Activated CD8-positive, alpha-beta T cell treated with anti-CD3 and anti-CD28 coated beads for 36 hours (primary cell): ENCODE results near the gene MCF2L. TPM values are rescaled to one million over a fixed set of nuclear protein-coding genes. Genes with fewer than 3 reads are reported as not detected.

Experiments
- ATAC-seq: fragments of 200-7000 bp; cut with Tn5 transposase; one replicate; pipeline ENCODE4 v1.10.0; 2021; ENCODE audit warnings: mild to moderate bottlenecking, moderate library complexity
- CTCF ChIA-PET: fragments of 350-600 bp; sonication (Branson Sonifier 250); formaldehyde crosslinking; loops from one replicate; lab custom pipeline; 2021; ENCODE audit warnings: antibody characterized with exemption; lab: Charles Lee
- POLR2A ChIA-PET: fragments of 350-600 bp; sonication (Branson Sonifier 250); formaldehyde crosslinking; loops from one replicate; lab custom pipeline; 2021; ENCODE audit warnings: antibody characterized with exemption; lab: Charles Lee
- DNase-seq: peaks from one replicate; pipeline ENCODE4 v3.0.0-alpha.2; 2020
- H3K27ac Mint-ChIP-seq: one replicate; pipeline ENCODE4 v1.8.0; 2021; ENCODE audit warnings: mild to moderate bottlenecking, mixed read lengths
- H3K27me3 Mint-ChIP-seq: one replicate; pipeline ENCODE4 v1.8.0; 2021; ENCODE audit warnings: mixed read lengths
- H3K36me3 Mint-ChIP-seq: one replicate; pipeline ENCODE4 v1.8.0; 2021; ENCODE audit warnings: low read depth, mixed read lengths
- H3K4me1 Mint-ChIP-seq: one replicate; pipeline ENCODE4 v1.8.0; 2021; ENCODE audit warnings: low read depth, mixed read lengths
- H3K4me3 Mint-ChIP-seq: one replicate; pipeline ENCODE4 v1.8.0; 2021; ENCODE audit warnings: mild to moderate bottlenecking, moderate library complexity, mixed read lengths
- H3K9me3 Mint-ChIP-seq: one replicate; pipeline ENCODE4 v1.8.0; 2021; ENCODE audit warnings: mixed read lengths
- intact Hi-C: fragments of 100-400 bp; cut with micrococcal nuclease; formaldehyde crosslinking; loops from one replicate; pipeline ENCODE4 v1.10.0; 2022
- total RNA-seq, 2 experiments: library from RNA; stranded (reverse); gene quantifications; one replicate each; pipeline ENCODE4 v1.2.3, GENCODE V29; 2021
- TF ChIP-seq, protein P1 (sequence below): fragments of 200-600 bp; IDR thresholded peaks from one replicate; pipeline ENCODE4 v1.8.0; 2022; ENCODE audit warnings: antibody characterized with exemption, mild to moderate bottlenecking

The MCF2L gene
- total RNA-seq, 2 experiments from 2014 or later, result 7.6 to 8.9 TPM

DNA sequence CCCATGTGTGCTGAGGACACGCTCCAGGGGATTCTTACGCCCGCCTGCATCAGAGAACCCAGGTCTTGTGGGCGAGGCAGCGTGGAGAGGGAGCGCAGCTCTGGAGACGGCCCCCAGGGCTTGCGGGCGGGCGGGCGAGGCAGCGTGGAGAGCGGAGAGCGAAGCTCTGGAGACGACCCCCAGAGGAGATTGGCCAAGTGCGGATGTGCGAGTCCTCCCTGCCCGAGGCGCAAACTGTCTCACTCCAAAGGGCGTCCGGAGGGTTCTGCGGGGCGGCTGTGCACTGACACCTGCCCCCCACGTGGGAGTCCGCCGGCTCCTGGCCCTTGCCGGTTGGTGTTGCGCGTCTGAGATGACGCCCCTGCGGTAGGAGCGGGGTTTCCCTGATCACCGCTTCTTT lies 39.8 kb downstream of the MCF2L start:
- H3K27me3 Mint-ChIP-seq, result peaks cover 2% of the 10 kb centered on the region
- H3K36me3 Mint-ChIP-seq, result peaks cover 5% of the 10 kb centered on the region

DNA sequence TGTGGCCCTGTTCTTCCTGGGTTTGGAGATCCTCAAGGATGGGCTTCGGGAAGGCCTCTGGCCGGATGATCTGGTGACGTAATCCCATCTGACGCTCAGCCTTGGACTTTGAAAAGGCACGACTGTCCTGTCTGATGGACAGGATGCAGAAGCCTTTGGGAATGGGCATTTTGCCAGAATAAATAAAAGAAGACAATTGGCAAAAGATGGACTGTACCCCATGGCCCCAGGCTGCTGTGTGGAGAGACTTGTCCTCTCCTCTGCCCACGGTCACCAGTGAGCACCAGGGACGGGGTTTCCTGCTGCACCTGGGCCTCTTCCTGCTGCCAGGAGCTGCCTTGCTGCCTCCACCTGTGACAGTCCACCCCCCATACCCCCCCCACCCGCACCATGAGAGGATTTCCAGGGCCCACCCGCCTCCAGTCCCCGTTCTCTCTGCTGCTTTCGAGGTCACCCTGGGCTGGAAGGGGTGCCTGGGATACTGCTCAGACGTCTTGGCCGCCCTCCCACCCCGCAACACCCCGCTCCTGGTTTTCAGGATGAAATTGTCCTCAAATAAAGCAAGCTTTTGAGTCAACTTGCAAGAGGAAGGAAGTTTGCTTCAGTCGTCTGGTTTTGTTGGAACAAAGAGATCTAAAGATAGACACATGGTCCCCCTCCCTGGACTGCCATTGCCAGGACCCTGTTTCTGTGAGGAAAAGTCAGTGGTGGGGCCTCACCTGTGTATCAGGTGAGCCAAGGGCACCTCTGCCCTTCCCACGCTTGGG lies 40.9 kb downstream of the MCF2L start:
- ATAC-seq, result no peak
- ChIA-PET POLR2A (no interaction called here), CTCF (no interaction called here)
- H3K27me3 Mint-ChIP-seq, result peaks cover 2% of the 10 kb centered on the region
- TF ChIP-seq, protein P1, sequence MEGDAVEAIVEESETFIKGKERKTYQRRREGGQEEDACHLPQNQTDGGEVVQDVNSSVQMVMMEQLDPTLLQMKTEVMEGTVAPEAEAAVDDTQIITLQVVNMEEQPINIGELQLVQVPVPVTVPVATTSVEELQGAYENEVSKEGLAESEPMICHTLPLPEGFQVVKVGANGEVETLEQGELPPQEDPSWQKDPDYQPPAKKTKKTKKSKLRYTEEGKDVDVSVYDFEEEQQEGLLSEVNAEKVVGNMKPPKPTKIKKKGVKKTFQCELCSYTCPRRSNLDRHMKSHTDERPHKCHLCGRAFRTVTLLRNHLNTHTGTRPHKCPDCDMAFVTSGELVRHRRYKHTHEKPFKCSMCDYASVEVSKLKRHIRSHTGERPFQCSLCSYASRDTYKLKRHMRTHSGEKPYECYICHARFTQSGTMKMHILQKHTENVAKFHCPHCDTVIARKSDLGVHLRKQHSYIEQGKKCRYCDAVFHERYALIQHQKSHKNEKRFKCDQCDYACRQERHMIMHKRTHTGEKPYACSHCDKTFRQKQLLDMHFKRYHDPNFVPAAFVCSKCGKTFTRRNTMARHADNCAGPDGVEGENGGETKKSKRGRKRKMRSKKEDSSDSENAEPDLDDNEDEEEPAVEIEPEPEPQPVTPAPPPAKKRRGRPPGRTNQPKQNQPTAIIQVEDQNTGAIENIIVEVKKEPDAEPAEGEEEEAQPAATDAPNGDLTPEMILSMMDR, result no peak
- no peak for DNase-seq
- intact Hi-C loops, result no loop called here
- H3K27ac Mint-ChIP-seq, result no peak overlapping the region
- peaks cover 12% of the 10 kb centered on the region for H3K4me1 Mint-ChIP-seq
- peaks cover 5% of the 10 kb centered on the region for H3K36me3 Mint-ChIP-seq
- no peak overlapping the region for H3K4me3 Mint-ChIP-seq
- peaks cover 4% of the 10 kb centered on the region for H3K9me3 Mint-ChIP-seq

More for the DNA sequence above, 39.8 kb downstream of the MCF2L start:
- TF ChIP-seq, protein P1, result no peak
- POLR2A ChIA-PET, result no interaction called here
- Mint-ChIP-seq H3K27ac (no peak overlapping the region), H3K4me1 (peaks cover 12% of the 10 kb centered on the region), H3K4me3 (no peak overlapping the region), H3K9me3 (peaks cover 4% of the 10 kb centered on the region)
- CTCF ChIA-PET, result no interaction called here
- DNase-seq (no peak), ATAC-seq (no peak)
- intact Hi-C loops, result no loop called here

DNA sequence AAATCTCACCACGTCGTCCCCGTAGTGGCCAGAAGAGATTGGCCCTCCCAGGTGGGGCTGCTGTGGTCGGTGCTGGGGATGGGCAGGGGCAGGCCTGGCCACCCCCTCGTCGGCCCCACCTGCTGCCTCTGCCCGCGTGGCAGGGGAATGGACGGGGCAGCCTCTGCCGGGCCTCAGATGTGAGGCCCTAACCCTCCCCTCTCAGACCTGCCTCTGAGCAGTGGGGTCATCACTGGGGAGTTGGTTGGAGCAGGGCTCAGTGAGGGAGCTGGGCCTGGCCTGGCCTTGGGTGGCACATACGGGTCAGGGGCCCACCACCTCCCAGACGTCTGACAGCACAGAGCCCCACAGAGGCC lies 41.5 kb downstream of the MCF2L start:
- peaks cover under 1% of the 10 kb centered on the region for H3K27me3 Mint-ChIP-seq
- ChIA-PET CTCF (no interaction called here), POLR2A (no interaction called here)
- no peak for DNase-seq
- peaks cover 1% of the 10 kb centered on the region for H3K9me3 Mint-ChIP-seq
- TF ChIP-seq, protein P1, result no peak
- intact Hi-C loops, result no loop called here
- peaks cover 1% of the 10 kb centered on the region for H3K36me3 Mint-ChIP-seq
- no peak overlapping the region for H3K4me3 Mint-ChIP-seq
- H3K4me1 Mint-ChIP-seq, result peaks cover 8% of the 10 kb centered on the region
- ATAC-seq, result no peak
- no peak overlapping the region for H3K27ac Mint-ChIP-seq

DNA sequence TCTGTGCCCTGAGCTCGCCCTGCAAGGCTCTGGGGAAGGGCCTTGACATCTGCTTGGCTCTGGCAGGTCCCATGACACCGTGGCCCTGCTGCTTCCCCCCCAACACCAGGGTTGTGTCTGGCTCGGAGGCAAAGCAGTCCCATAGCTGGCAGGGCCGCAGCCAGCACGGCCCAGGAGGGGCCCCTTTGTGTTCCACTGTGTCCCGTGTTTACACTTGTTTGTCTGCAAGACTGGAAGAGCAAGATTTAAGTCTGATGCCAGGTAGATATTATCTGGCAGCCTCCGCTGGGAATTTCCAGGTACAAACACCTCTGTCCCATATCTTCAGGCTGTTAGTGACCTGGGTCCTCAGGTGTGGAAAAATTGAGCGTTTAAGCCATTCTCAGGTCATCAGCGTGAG lies 44.3 kb downstream of the MCF2L start:
- Mint-ChIP-seq H3K36me3 (peaks cover 2% of the 10 kb centered on the region), H3K27ac (no peak overlapping the region), H3K9me3 (no peaks in the 10 kb centered on the region), H3K27me3 (no peaks in the 10 kb centered on the region), H3K4me1 (peaks cover 4% of the 10 kb centered on the region), H3K4me3 (no peak overlapping the region)
- ChIA-PET POLR2A (no interaction called here), CTCF (no interaction called here)
- TF ChIP-seq, protein P1, result no peak
- ATAC-seq (no peak), DNase-seq (no peak)
- intact Hi-C loops, result no loop called here

DNA sequence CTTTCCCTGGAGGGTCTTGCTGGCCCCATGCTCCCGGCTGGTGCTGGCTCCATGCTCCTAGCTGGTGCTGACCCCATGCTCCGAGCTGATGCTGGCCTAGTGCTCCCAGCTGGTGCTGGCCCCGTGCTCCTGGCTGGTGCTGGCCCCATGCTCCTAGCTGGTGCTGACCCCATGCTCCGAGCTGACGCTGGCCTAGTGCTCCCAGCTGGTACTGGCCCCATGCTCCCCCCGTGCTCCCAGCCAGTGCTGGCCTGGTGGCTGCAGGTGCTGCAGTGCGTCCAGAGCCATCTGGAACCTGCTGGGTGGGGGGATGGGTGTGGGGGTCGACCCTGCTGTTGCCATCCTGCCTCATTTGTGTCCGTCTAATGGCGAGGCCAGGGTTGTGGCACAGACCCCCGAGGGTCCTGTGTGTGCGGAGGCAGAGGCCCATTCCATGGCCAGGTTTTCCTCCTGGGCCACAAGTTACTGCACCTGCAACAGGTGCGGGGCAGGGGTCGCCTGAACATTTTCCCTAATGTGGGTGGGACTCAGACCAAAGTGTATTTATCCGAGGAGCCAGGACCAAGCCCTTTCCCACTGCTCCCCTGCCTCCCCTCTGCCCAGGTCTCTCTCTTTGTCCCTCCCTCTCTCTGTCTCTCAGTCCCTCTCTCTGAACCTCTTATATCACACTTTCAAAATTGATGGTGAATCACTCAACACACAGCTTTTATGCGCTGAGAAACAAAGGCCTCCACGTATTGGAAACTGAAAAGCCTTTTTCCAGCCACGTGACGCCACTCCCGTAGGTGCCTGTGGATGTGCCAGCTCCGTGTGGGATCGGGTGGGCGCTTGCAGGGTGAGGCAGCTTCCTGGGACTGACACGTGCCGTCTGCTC lies 45.1 kb downstream of the MCF2L start:
- no peaks in the 10 kb centered on the region for H3K27me3 Mint-ChIP-seq
- TF ChIP-seq, protein P1, result no peak
- H3K4me1 Mint-ChIP-seq, result peaks cover 4% of the 10 kb centered on the region
- DNase-seq (no peak), ATAC-seq (no peak)
- ChIA-PET CTCF (interaction anchor here (1.0 kb wide), 1 partner anchor 15 kb away, joined by 3 read pairs; no protein-coding TSS in a partner anchor), POLR2A (no interaction called here)
- no peak overlapping the region for H3K27ac Mint-ChIP-seq
- H3K4me3 Mint-ChIP-seq, result no peak overlapping the region
- intact Hi-C loops, result no loop called here
- peaks cover 2% of the 10 kb centered on the region for H3K36me3 Mint-ChIP-seq
- no peaks in the 10 kb centered on the region for H3K9me3 Mint-ChIP-seq
